H1 (cell line): Measurements from ENCODE around the gene MORC3. TPM values are rescaled to one million over a fixed set of nuclear protein-coding genes. Genes with fewer than 3 reads are reported as not detected.
"Not testable (repeated sequence)": the region's sequence is repeated elsewhere in the genome, so short reads cannot be mapped to it uniquely, and the experiment has no call there.

Experiments
- CTCF ChIA-PET: fragments of 300-600 bp; sonication (Branson Sonifier 250); formaldehyde crosslinking; loops from one replicate; lab custom pipeline; 2021; ENCODE audit not compliant: partially characterized antibody; lab: Charles Lee
- POLR2A ChIA-PET: fragments of 300-600 bp; sonication (Branson Sonifier 250); formaldehyde crosslinking; loops from one replicate; lab custom pipeline; 2021; ENCODE audit warnings: inconsistent platforms; ENCODE audit not compliant: partially characterized antibody; lab: Charles Lee
- DNase-seq, 2 experiments: peaks; one replicate each; pipeline versions ENCODE4 v3.0.0 to v3.0.0-alpha.2; 2010 to 2022; ENCODE audit warnings: low spot score in 2 of 2, low read depth in 1 of 2, mixed read lengths in 1 of 2
- FAIRE-seq: peaks from 2 replicates; lab custom pipeline; 2011; peaks lifted over from hg19 to GRCh38; lab: Jason Lieb, UNC
- H2AFZ ChIP-seq: 2 replicates; pipeline ENCODE4 v1.8.1; 2012; ENCODE audit warnings: low read length, inconsistent platforms
- H2AK5ac ChIP-seq: 2 replicates; pipeline ENCODE4 v1.6.1; 2013; ENCODE audit warnings: low read depth, low read length
- H2BK120ac ChIP-seq: replicated peaks from 2 replicates; pipeline ENCODE3; 2013; ENCODE audit warnings: low read depth, low read length, inconsistent platforms
- H2BK12ac ChIP-seq: 2 replicates; pipeline ENCODE4 v1.6.1; 2013; ENCODE audit warnings: low read depth, low read length
- H2BK15ac ChIP-seq: 2 replicates; pipeline ENCODE4 v1.6.1; 2013; ENCODE audit warnings: low read length
- H2BK20ac ChIP-seq: 2 replicates; pipeline ENCODE4 v1.6.1; 2013; ENCODE audit warnings: low read length
- H2BK5ac ChIP-seq: 2 replicates; pipeline ENCODE4 v1.6.1; 2013; ENCODE audit warnings: low read depth, low read length
- H3K14ac ChIP-seq: 2 replicates; pipeline ENCODE4 v1.6.1; 2013; ENCODE audit warnings: inconsistent platforms; ENCODE audit not compliant: insufficient read length
- H3K18ac ChIP-seq: 2 replicates; pipeline ENCODE4 v1.6.1; 2013; ENCODE audit warnings: low read length; ENCODE audit errors: extremely low read depth
- H3K23ac ChIP-seq: 2 replicates; pipeline ENCODE4 v1.6.1; 2013; ENCODE audit warnings: inconsistent platforms; ENCODE audit not compliant: insufficient read length
- H3K23me2 ChIP-seq: 2 replicates; pipeline ENCODE4 v1.6.1; 2013; ENCODE audit warnings: low read depth, low read length
- H3K27ac ChIP-seq: 2 replicates; pipeline ENCODE4 v1.6.1; 2011; ENCODE audit warnings: low read depth, low read length, inconsistent platforms
- H3K27me3 ChIP-seq, 4 experiments: replicated peaks in 1 of 4; 1 replicate in 1 of 4; 2 replicates in 3 of 4; pipeline versions ENCODE4 v1.6.1 to v1.8.1; 2011 to 2013; ENCODE audit warnings: low read length in 3 of 4, mild to moderate bottlenecking in 3 of 4, inconsistent platforms in 2 of 4, mixed read lengths in 2 of 4, moderate library complexity in 1 of 4; ENCODE audit not compliant: control insufficient read depth in 3 of 4, insufficient read depth in 3 of 4; ENCODE audit errors: extremely low read depth in 1 of 4
- H3K36me3 ChIP-seq, 4 experiments: 2 replicates each; pipeline versions ENCODE4 v1.6.1 to v1.8.1; 2011 to 2013; ENCODE audit warnings: mild to moderate bottlenecking in 4 of 4, low read length in 3 of 4, moderate library complexity in 2 of 4, control low read depth in 1 of 4, inconsistent platforms in 1 of 4; ENCODE audit not compliant: insufficient read depth in 4 of 4, control insufficient read depth in 2 of 4
- H3K4ac ChIP-seq: replicated peaks from 2 replicates; pipeline ENCODE3; 2013; ENCODE audit warnings: low read length, low read depth, mixed read lengths, inconsistent platforms; ENCODE audit not compliant: insufficient read length
- H3K4me1 ChIP-seq, 4 experiments: replicated peaks in 1 of 4; 1 replicate in 1 of 4; 2 replicates in 3 of 4; pipeline versions ENCODE4 v1.6.1 to v1.8.1; 2011 to 2013; ENCODE audit warnings: low read length in 3 of 4, inconsistent platforms in 2 of 4, mixed read lengths in 1 of 4; ENCODE audit not compliant: insufficient read depth in 4 of 4, control insufficient read depth in 3 of 4
- H3K4me2 ChIP-seq, 2 experiments: 2 replicates each; pipeline versions ENCODE4 v1.6.1 to v1.8.1; 2011 to 2013; ENCODE audit warnings: low read depth in 2 of 2, low read length in 2 of 2, control low read depth in 1 of 2, inconsistent platforms in 1 of 2, mild to moderate bottlenecking in 1 of 2; ENCODE audit not compliant: insufficient read depth in 1 of 2
- H3K4me3 ChIP-seq, 4 experiments: fragments of 200-600, 300-600 bp in 1 of 4; sonication (generic), shearing (Covaris generic), sonication (Bioruptor Twin) in 1 of 4; 2 replicates each; pipeline versions ENCODE4 v1.5.1 to v1.8.1; 2011 to 2016; ENCODE audit warnings: low read length in 4 of 4, low read depth in 3 of 4, control low read depth in 2 of 4, inconsistent platforms in 2 of 4, mild to moderate bottlenecking in 2 of 4, mixed read lengths in 1 of 4, moderate library complexity in 1 of 4; ENCODE audit not compliant: insufficient read depth in 2 of 4; ENCODE audit errors: extremely low read depth in 1 of 4
- H3K56ac ChIP-seq: replicated peaks from 2 replicates; pipeline ENCODE3; 2013; ENCODE audit warnings: low read depth, mild to moderate bottlenecking, mixed read lengths, low read length, inconsistent platforms; ENCODE audit not compliant: insufficient read length
- H3K79me1 ChIP-seq: 2 replicates; pipeline ENCODE4 v1.6.1; 2013; ENCODE audit warnings: low read depth, low read length, control low read depth
- H3K79me2 ChIP-seq, 2 experiments: 2 replicates each; pipeline versions ENCODE4 v1.6.1 to v1.8.1; 2012 to 2013; ENCODE audit warnings: low read length in 2 of 2, mild to moderate bottlenecking in 2 of 2, inconsistent platforms in 1 of 2; ENCODE audit not compliant: insufficient read depth in 2 of 2, control insufficient read depth in 1 of 2
- H3K9ac ChIP-seq, 4 experiments: replicated peaks in 1 of 4; 1 replicate in 1 of 4; 2 replicates in 3 of 4; pipeline versions ENCODE4 v1.6.1 to v1.8.1; 2011 to 2013; ENCODE audit warnings: low read depth in 3 of 4, low read length in 3 of 4, control low read depth in 2 of 4, mild to moderate bottlenecking in 2 of 4, moderate library complexity in 2 of 4, inconsistent platforms in 1 of 4; ENCODE audit errors: extremely low read depth in 1 of 4
- H3K9me3 ChIP-seq, 2 experiments: 2 replicates each; pipeline versions ENCODE4 v1.6.1 to v1.8.1; 2012 to 2013; ENCODE audit warnings: mild to moderate bottlenecking in 2 of 2, moderate library complexity in 2 of 2, control low read depth in 1 of 2, inconsistent platforms in 1 of 2, low read depth in 1 of 2, low read length in 1 of 2, mixed read lengths in 1 of 2; ENCODE audit not compliant: insufficient read depth in 2 of 2
- H4K20me1 ChIP-seq, 2 experiments: replicated peaks in 1 of 2; 2 replicates each; pipeline versions ENCODE3 to v1.8.1; 2011 to 2013; ENCODE audit warnings: inconsistent platforms in 2 of 2, low read length in 2 of 2, mild to moderate bottlenecking in 1 of 2; ENCODE audit not compliant: insufficient read depth in 2 of 2, control insufficient read depth in 1 of 2
- H4K5ac ChIP-seq: 2 replicates; pipeline ENCODE4 v1.6.1; 2013; ENCODE audit warnings: low read length, low read depth, mixed read lengths, inconsistent platforms; ENCODE audit not compliant: insufficient read length
- H4K8ac ChIP-seq: 2 replicates; pipeline ENCODE4 v1.8.0; 2013; ENCODE audit warnings: mild to moderate bottlenecking, moderate library complexity, low read length, inconsistent platforms; ENCODE audit not compliant: insufficient read depth; ENCODE audit errors: extremely low read depth
- H4K91ac ChIP-seq: replicated peaks from 2 replicates; pipeline ENCODE3; 2013; ENCODE audit warnings: low read length, mixed read lengths, inconsistent platforms; ENCODE audit not compliant: insufficient read length
- WGBS, 2 experiments: shearing (Covaris generic) in 1 of 2; methylation state at CpG; one replicate each; pipeline versions ENCODE4 v1.1.6 to v1.1.7; 2013 to 2015; ENCODE audit warnings: low lambda C conversion rate in 2 of 2, mixed read lengths in 2 of 2, inconsistent platforms in 1 of 2, low coverage in 1 of 2, missing lambda C conversion rate in 1 of 2; ENCODE audit not compliant: insufficient replicate concordance in 2 of 2, insufficient coverage in 1 of 2, insufficient read length in 1 of 2; ENCODE audit errors: extremely low coverage in 1 of 2, missing lambda C conversion rate in 1 of 2; 5-methylcytosine and 5-hydroxymethylcytosine counted together
- polyA plus RNA-seq, 7 experiments: library from polyadenylated mRNA; depleted of rRNA in 3 of 7; stranded (reverse) in 5 of 7; unstranded in 2 of 7; fragments of >200 nt in 5 of 7; fragments of 200-250 nt in 2 of 7; gene quantifications; 1 replicate in 5 of 7; 2 replicates in 1 of 7; 4 replicates in 1 of 7; pipeline versions ENCODE4 v1.2.1 to v1.2.3, GENCODE V29; 2011 to 2013; ENCODE audit warnings: missing spikeins in 2 of 7, mixed read lengths in 2 of 7
- total RNA-seq: library from RNA; stranded (reverse); fragmentation: NEBNext Ultra II Directional; extraction: Animal tissue kit (Norgen Biotek cat#: 25700); gene quantifications from 2 replicates; pipeline ENCODE4 v1.2.1, GENCODE V29; 2021

The MORC3 gene
- total and polyA plus RNA-seq, 2 of the 8 experiments (the other 6 are each of a cell fraction or from before 2014, with no cell fraction given) = 5.0 to 20.4 TPM

DNA sequence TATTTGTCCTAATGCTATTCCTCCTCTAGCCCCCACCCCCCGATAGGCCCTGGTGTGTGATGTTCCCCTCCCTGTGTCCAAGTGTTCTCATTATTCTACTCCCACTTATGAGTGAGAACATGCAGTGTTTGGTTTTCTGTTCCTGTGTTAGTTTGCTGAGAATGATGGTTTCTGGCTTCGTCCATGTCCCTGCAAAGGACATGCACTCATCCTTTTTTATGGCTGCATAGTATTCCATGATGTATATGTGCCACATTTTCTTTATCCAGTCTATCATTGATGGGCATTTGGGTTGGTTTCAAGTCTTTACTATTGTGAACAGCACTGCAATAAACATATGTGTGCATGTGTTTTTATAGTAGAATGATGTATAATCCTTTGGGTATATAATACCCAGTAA, 6.6 kb upstream of the MORC3 start:
- H3K27ac ChIP-seq, H4K20me1 ChIP-seq, H3K4me1 ChIP-seq, H4K91ac ChIP-seq, H3K18ac ChIP-seq, H3K9ac ChIP-seq, H3K14ac ChIP-seq, H3K56ac ChIP-seq, H4K8ac ChIP-seq, H3K36me3 ChIP-seq, H2BK120ac ChIP-seq, DNase-seq, H4K5ac ChIP-seq, H2AFZ ChIP-seq, FAIRE-seq, H3K4me2 ChIP-seq, H3K79me1 ChIP-seq, H3K23ac ChIP-seq, H3K9me3 ChIP-seq, H2BK20ac ChIP-seq, H3K4ac ChIP-seq, POLR2A ChIA-PET, H2BK12ac ChIP-seq, H2AK5ac ChIP-seq, H3K23me2 ChIP-seq, CTCF ChIA-PET, H3K79me2 ChIP-seq, H2BK15ac ChIP-seq, H2BK5ac ChIP-seq, H3K27me3 ChIP-seq, H3K4me3 ChIP-seq: not testable (repeated sequence)
- WGBS, 2 experiments = 90% methylated on average over 2 of the region's 2 CpGs; no CpG with 5 or more reads in 1 of the 2 experiments

DNA sequence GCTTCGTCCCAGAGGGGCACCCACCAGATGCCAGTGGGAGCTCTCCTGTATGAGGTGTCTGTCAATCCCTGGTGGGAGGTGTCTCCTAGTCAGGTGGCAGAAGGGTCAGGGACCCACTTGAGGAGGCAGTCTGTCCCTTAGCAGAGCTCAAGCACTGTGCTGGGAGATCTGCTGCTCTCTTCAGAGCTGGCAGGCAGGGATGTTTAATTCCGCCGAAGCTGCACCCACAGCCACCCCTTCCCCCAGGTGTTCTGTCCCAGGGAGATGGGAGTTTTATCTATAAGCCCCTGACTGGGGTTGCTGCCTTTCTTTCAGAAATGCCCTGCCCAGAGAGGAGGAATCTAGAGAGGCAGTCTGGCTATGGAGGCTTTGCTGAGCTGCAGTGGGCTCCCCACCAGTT, 4.0 kb upstream of the MORC3 start:
- not testable (repeated sequence) for H3K56ac ChIP-seq, H3K4me1 ChIP-seq, H3K23me2 ChIP-seq, H3K18ac ChIP-seq, H2AFZ ChIP-seq, H2BK20ac ChIP-seq, H3K79me1 ChIP-seq, H2BK5ac ChIP-seq, H4K20me1 ChIP-seq, H3K14ac ChIP-seq, H4K91ac ChIP-seq, H3K27ac ChIP-seq, H3K36me3 ChIP-seq, H2BK15ac ChIP-seq, H3K4me3 ChIP-seq, H2BK120ac ChIP-seq, H3K79me2 ChIP-seq, H3K27me3 ChIP-seq, H4K8ac ChIP-seq, H3K9ac ChIP-seq, H2BK12ac ChIP-seq, H2AK5ac ChIP-seq, H3K4ac ChIP-seq, H3K4me2 ChIP-seq, DNase-seq, H3K23ac ChIP-seq, FAIRE-seq, H3K9me3 ChIP-seq, H4K5ac ChIP-seq
- ChIA-PET POLR2A (interaction anchor here (1.4 kb wide), 1 partner anchor 9 kb away, joined by 3 read pairs; no protein-coding TSS in a partner anchor), CTCF (interaction anchor here (0.6 kb wide), 1 partner anchor 1680 kb away, joined by 3 read pairs; no protein-coding TSS in a partner anchor)
- 93% methylated on average over 3 of the region's 3 CpGs; no CpG with 5 or more reads in 1 of the 2 experiments for WGBS, 2 experiments
